ENCODE measurements around the gene MYBPC1. TPM values are rescaled to one million over a fixed set of nuclear protein-coding genes. Genes with fewer than 3 reads are reported as not detected.

MYBPC1 gene
- polyA plus RNA-seq, 1 of the 3 experiments (the other 2 are of a cell fraction), result not detected

GRCh38 chr12:101654442-101654841, 59.7 kb downstream of the MYBPC1 start:
- CTCF ChIA-PET, result interaction anchor here (0.9 kb wide), 1 partner anchor 59 kb away, joined by 4 read pairs; no protein-coding TSS in a partner anchor
- peaks cover 12% of the 10 kb centered on the region; the same call in 1 of the 2 replicates for H3K27me3 ChIP-seq (ENCODE audit: insufficient read depth)
- DNase-seq, result no peak
- WGBS (ENCODE audit: low lambda C conversion rate), result 9% methylated on average over 1 of the region's 1 CpG
- H3K4me2 ChIP-seq, result no peak overlapping the region
- H3K36me3 ChIP-seq (replicated peaks in 1 of 2; ENCODE audit: control insufficient read depth in 1 of 2, insufficient read depth in 2 of 2, low read length in 1 of 2), result no peaks in the 10 kb centered on the region
- H4K20me1 ChIP-seq (ENCODE audit: insufficient read depth), result no peaks in the 10 kb centered on the region
- POLR2A ChIA-PET, result no interaction called here
- H3K4me1 ChIP-seq (ENCODE audit: control insufficient read depth in 1 of 2, insufficient read depth in 2 of 2, low read depth in 1 of 2, low read length in 1 of 2), result no peaks in the 10 kb centered on the region
- no peak overlapping the region for H2AFZ ChIP-seq (ENCODE audit: low read depth)
- TF ChIP-seq SIN3A (IDR thresholded peaks at IDR 0.05; ENCODE audit: borderline replicate concordance, low read depth, low read length) (no peak), RAD21 (IDR thresholded peaks at IDR 0.05; ENCODE audit: low read length) (no peak), ZBTB33 (IDR thresholded peaks at IDR 0.05; ENCODE audit: borderline replicate concordance, low read depth) (no peak), TAF1 (IDR thresholded peaks at IDR 0.05; ENCODE audit: borderline replicate concordance, low read depth, low read length) (no peak), MEF2A (IDR thresholded peaks at IDR 0.05; ENCODE audit: borderline replicate concordance, low read depth) (no peak), POLR2AphosphoS5 (IDR thresholded peaks at IDR 0.05; ENCODE audit: low read depth, low read length) (no peak), MAX (IDR thresholded peaks at IDR 0.05; ENCODE audit: low read depth) (no peak), RCOR1 (IDR thresholded peaks at IDR 0.05; ENCODE audit: low read length) (no peak), GATA2 (CRISPR knock-in tag; IDR thresholded peaks at IDR 0.05) (no peak), EP300 (IDR thresholded peaks at IDR 0.05; ENCODE audit: borderline replicate concordance in 1 of 2, low read depth in 1 of 2, low read length in 1 of 2) (no peak), TCF12 (IDR thresholded peaks at IDR 0.05) (no peak), PBX3 (IDR thresholded peaks at IDR 0.05) (no peak), TEAD4 (IDR thresholded peaks at IDR 0.05; ENCODE audit: borderline replicate concordance, insufficient read depth) (no peak), MXI1 (IDR thresholded peaks at IDR 0.05; ENCODE audit: low read depth, low read length) (no peak), FOSL2 (IDR thresholded peaks at IDR 0.05; ENCODE audit: borderline replicate concordance, low read depth) (no peak), EZH2phosphoT487 (IDR thresholded peaks at IDR 0.05; ENCODE audit: borderline replicate concordance, low read depth) (no peak), IRF3 (IDR thresholded peaks at IDR 0.05; ENCODE audit: low read depth, low read length) (no peak)
- H3K4me3 ChIP-seq (ENCODE audit: low read depth in 2 of 2, low read length in 1 of 2), result no peak overlapping the region
- H3F3A ChIP-seq (replicated peaks; ENCODE audit: insufficient read depth), result no peaks in the 10 kb centered on the region
- no peaks in the 10 kb centered on the region for H3K9me3 ChIP-seq
- no peaks in the 10 kb centered on the region for H3K9me2 ChIP-seq
- H3K9ac ChIP-seq, result no peak overlapping the region
- no peak overlapping the region for H3K27ac ChIP-seq (ENCODE audit: low read depth in 2 of 2, low read length in 1 of 2)
- no peaks in the 10 kb centered on the region for H3K79me2 ChIP-seq (ENCODE audit: insufficient read depth)

Measured in SK-N-SH (cell line).